Activated CD4-positive, alpha-beta T cell treated with anti-CD3 and anti-CD28 coated beads, Interleukin-2, amount 50 U/mL, for 1 hour (primary cell): ENCODE results near the gene IL17RB.

ENCODE experiments used
- DNase-seq: peaks from one replicate; pipeline ENCODE4 v3.0.0-alpha.2; 2020

Gene IL17RB

GRCh38 chr3:53846134-53846850, at the start of gene IL17RB, which contains the start of gene CHDH:
Gene IL17RB (plus strand): TSS chr3:53846568. CDS start chr3:53846589, 21 bp downstream.
Gene CHDH (minus strand): TSS chr3:53846419. CDS start chr3:53824008, 22,411 bp downstream.
- no peak for DNase-seq

DNA sequence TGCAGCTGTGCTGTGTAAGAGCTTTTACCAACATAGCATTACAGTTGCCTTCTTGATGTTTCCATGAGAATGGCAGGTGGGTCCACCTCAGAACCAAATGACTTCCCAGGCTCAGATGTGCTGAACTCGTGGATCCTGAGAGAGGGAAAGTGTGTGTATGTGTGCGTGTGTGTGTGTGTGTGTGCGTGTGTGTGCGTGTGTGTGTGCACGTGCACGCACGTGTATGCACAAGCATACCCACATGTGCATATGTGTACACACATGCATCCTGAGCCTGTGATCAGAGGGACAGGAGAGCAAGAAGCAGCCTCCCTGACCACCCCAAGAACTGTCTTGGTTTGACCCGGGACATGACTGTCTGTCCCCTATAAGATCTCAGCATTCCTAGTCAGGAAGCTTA, 48.2 kb upstream of the IL17RB start:
- DNase-seq = no peak

- DNase-seq = no peak
Measured at GRCh38 chr3:53799338-53799865, 47.0 kb upstream of the IL17RB start.

GRCh38 chr3:53800041-53800906, 46.1 kb upstream of the IL17RB start:
- no peak for DNase-seq

- DNase-seq = no peak
Measured at GRCh38 chr3:53801319-53801718, 45.0 kb upstream of the IL17RB start.

DNA sequence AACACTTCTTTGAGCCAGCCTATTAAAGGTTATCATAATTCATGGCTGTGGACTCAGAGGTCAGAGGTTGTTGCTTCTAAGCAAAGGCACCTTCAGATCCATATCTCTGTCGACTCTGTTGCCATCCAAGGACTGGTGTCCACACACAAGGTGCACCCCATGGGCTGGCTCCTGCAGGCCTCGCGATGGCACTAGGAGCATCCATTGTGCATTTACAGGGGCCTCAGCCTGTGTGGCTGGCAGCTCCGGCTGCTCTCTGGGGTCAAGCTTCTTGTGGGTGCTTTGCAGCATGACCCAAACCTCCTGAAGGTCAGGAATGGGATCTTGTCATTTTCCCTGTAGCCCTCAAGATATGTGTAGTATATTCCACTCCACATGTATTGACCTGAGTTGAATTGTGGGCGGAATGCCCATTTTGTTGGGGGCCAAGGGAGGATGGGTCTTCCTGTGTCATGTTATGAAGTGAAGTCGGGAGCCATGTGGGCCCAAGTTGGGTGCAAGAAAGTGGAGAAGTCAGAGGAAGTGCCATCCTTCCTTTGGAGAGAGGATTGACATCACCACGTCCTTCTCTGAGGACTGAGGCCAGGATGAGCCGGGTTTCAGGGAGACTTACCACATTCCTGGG, 44.0 kb upstream of the IL17RB start:
- DNase-seq = no peak

- DNase-seq = no peak
Measured at GRCh38 chr3:53803124-53803815, 43.1 kb upstream of the IL17RB start.

DNA sequence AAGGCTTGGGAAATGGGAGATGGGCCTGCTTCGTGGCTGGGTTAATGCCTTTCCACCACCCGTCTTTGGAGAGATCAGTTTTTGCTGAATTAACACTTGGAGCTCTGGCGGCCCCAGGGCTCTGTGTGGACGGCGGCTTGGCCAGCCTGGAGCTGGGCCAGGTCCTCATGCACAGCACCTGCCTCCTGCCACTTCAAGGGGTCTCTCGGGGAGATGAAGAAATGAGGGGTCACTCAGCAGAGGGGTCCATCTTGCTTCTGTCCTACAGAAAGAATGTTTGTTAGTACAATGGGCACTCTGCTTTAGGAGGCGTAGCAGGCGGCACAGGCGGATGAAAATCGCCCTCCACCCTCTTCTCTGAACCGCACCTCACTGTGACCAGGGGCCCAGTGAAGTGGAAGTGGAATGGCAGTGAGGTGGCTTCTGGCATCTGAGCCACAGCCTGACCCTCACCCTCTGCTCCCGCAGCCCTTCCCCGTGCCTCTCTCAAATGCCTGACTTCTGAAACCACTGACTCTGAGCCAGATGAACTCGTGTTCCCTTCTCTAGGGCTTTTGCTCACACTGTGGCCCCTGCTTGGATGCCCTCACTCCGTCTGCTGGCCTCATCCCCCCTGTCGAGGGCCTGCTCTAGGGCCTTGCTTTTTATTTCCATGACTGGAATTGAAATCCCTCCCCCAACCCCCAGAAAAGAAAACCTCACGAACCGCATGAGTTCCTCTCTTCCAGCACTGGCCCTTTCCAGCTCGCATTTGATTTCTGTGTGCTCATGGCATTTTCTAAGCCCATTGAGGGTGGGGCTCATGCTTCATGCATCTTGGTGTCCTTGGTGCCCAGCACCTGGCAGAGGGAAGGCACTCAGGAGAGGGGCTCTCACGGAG, 42.3 kb upstream of the IL17RB start:
- DNase-seq = no peak

DNA sequence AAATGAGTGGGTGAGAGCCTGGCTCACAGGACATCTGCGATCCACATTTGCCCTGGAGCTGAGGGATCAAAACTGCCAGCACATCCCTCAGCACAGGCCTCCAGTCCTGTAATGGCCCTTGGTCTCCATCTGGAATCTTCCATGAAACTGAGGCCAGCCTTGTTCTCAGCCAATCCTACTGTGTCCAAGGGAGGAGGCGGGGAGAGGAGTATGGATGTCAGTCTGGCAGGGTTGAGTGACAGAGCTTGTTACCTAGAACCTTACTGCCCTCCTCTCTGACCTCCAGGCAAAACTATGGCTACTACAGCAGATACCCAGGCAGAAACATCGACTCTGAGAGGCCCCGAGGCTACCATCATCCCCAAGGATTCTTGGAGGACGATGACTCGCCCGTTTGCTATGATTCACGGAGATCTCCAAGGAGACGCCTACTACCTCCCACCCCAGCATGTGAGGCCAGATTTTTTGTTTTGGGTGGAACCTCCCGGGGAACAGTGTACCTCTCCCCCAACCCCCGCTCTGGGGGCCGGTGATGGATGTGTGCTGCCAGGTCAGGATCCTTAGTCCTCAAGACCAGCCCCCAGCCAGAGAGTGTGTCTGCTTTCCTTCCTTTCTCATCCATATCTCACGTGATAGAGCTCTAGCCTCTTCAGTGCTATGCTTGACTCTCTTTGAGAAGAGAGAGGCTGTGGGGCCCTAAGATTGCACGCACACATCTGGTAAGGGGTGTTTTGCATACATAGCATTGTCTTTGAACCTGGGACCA, 41.5 kb upstream of the IL17RB start:
- DNase-seq = no peak

- DNase-seq = no peak
Measured at GRCh38 chr3:53805463-53806159, 40.8 kb upstream of the IL17RB start.

- DNase-seq = no peak
Measured at GRCh38 chr3:53806182-53807116, 39.9 kb upstream of the IL17RB start.

GRCh38 chr3:53807117-53807810, 39.1 kb upstream of the IL17RB start:
- no peak for DNase-seq

- DNase-seq = no peak
Measured at GRCh38 chr3:53808496-53808895, 37.9 kb upstream of the IL17RB start.

- no peak for DNase-seq
Measured at GRCh38 chr3:53809267-53809666, 37.1 kb upstream of the IL17RB start.

- no peak for DNase-seq
Measured at GRCh38 chr3:53809764-53810400, 36.5 kb upstream of the IL17RB start.

DNA sequence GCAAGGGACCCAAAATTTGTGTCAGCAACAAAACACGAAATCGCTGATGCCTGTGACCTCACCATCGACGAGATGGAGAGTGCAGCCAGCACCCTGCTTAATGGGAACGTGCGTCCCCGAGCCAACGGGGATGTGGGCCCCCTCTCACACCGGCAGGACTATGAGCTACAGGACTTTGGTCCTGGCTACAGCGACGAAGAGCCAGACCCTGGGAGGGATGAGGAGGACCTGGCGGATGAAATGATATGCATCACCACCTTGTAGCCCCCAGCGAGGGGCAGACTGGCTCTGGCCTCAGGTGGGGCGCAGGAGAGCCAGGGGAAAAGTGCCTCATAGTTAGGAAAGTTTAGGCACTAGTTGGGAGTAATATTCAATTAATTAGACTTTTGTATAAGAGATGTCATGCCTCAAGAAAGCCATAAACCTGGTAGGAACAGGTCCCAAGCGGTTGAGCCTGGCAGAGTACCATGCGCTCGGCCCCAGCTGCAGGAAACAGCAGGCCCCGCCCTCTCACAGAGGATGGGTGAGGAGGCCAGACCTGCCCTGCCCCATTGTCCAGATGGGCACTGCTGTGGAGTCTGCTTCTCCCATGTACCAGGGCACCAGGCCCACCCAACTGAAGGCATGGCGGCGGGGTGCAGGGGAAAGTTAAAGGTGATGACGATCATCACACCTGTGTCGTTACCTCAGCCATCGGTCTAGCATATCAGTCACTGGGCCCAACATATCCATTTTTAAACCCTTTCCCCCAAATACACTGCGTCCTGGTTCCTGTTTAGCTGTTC, 35.0 kb upstream of the IL17RB start:
- no peak for DNase-seq

DNA sequence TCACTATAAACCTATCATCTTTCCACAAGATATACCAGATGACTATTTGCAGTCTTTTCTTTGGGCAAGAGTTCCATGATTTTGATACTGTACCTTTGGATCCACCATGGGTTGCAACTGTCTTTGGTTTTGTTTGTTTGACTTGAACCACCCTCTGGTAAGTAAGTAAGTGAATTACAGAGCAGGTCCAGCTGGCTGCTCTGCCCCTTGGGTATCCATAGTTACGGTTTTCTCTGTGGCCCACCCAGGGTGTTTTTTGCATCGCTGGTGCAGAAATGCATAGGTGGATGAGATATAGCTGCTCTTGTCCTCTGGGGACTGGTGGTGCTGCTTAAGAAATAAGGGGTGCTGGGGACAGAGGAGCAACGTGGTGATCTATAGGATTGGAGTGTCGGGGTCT, 33.9 kb upstream of the IL17RB start:
- no peak for DNase-seq
